SK-N-SH treated with all-trans-retinoic acid at 6 μM for 48 hours (cell line): ENCODE measurements around the gene NXN.

Source experiments
- ATAC-seq: fragments of 200-7000 bp; cut with Tn5 transposase; 3 replicates; pipeline ENCODE4 v1.9.1; 2020; ENCODE audit warnings: mild to moderate bottlenecking, moderate library complexity
- ARNTL ChIP-seq: fragments of 450-650 bp; formaldehyde crosslinking; IDR thresholded peaks from 2 replicates; pipeline ENCODE4 v1.5.0; 2020; ENCODE audit warnings: low read depth, mild to moderate bottlenecking, moderate library complexity, borderline replicate concordance
- BACH2 ChIP-seq: fragments of 250-450 bp; sonication (Bioruptor Pico); IDR thresholded peaks from 2 replicates; pipeline ENCODE4 v1.9.0; 2021; ENCODE audit warnings: mild to moderate bottlenecking, borderline replicate concordance
- CSDC2 ChIP-seq: fragments of 250-450 bp; sonication (Bioruptor Pico); IDR thresholded peaks from 2 replicates; pipeline ENCODE4 v1.5.0; 2020; ENCODE audit warnings: mild to moderate bottlenecking, moderate library complexity
- ESRRG ChIP-seq: fragments of 250-450 bp; sonication (Bioruptor Pico); IDR thresholded peaks from 2 replicates; pipeline ENCODE4 v1.6.1; 2021; ENCODE audit warnings: mild to moderate bottlenecking
- GLIS3 ChIP-seq: fragments of 250-450 bp; sonication (Bioruptor Pico); IDR thresholded peaks from 2 replicates; pipeline ENCODE4 v1.5.0; 2020; ENCODE audit warnings: mild to moderate bottlenecking, moderate library complexity
- ISL1 ChIP-seq: fragments of 250-450 bp; sonication (Bioruptor Pico); IDR thresholded peaks from 2 replicates; pipeline ENCODE4 v2.1.2; 2022; ENCODE audit warnings: mild to moderate bottlenecking, moderate library complexity
- OSR1 ChIP-seq: fragments of 250-450 bp; sonication (Bioruptor Pico); IDR thresholded peaks from 2 replicates; pipeline ENCODE4 v1.8.0; 2022; ENCODE audit warnings: moderate library complexity, mild to moderate bottlenecking, inconsistent platforms
- RARB ChIP-seq: fragments of 250-450 bp; sonication (Bioruptor Pico); IDR thresholded peaks from 2 replicates; pipeline ENCODE4 v1.8.0; 2021; ENCODE audit warnings: mild to moderate bottlenecking, moderate library complexity
- SNAI2 ChIP-seq: fragments of 250-450 bp; sonication (Bioruptor Pico); IDR thresholded peaks from 2 replicates; pipeline ENCODE4 v1.5.0; 2020; ENCODE audit warnings: mild to moderate bottlenecking, moderate library complexity
- TOX ChIP-seq: fragments of 250-450 bp; sonication (Bioruptor Pico); IDR thresholded peaks from 2 replicates; pipeline ENCODE4 v1.8.0; 2021; ENCODE audit warnings: mild to moderate bottlenecking, moderate library complexity, borderline replicate concordance
- ZC3H10 ChIP-seq: fragments of 250-450 bp; sonication (Bioruptor Pico); IDR thresholded peaks from 2 replicates; pipeline ENCODE4 v1.5.1; 2021; ENCODE audit warnings: mild to moderate bottlenecking, moderate library complexity
- ZFP3 ChIP-seq: fragments of 250-450 bp; sonication (Bioruptor Pico); IDR thresholded peaks from 2 replicates; pipeline ENCODE4 v1.5.0; 2020; ENCODE audit warnings: mild to moderate bottlenecking, moderate library complexity
- ZFP30 ChIP-seq: fragments of 450-650 bp; formaldehyde crosslinking; IDR thresholded peaks from 2 replicates; pipeline ENCODE4 v1.5.0; 2022; ENCODE audit warnings: mild to moderate bottlenecking, moderate library complexity
- ZNF565 ChIP-seq: fragments of 450-650 bp; formaldehyde crosslinking; conservative IDR thresholded peaks from 2 replicates; pipeline ENCODE4 v1.5.0; 2020; ENCODE audit warnings: low read depth, mild to moderate bottlenecking, moderate library complexity
- ZNF70 ChIP-seq: fragments of 450-650 bp; formaldehyde crosslinking; IDR thresholded peaks from 2 replicates; pipeline ENCODE4 v1.5.0; 2020; ENCODE audit warnings: mild to moderate bottlenecking, moderate library complexity
- ZNF8 ChIP-seq: fragments of 450-650 bp; formaldehyde crosslinking; IDR thresholded peaks from 2 replicates; pipeline ENCODE4 v1.5.0; 2020; ENCODE audit warnings: mild to moderate bottlenecking, moderate library complexity
- TF ChIP-seq, protein P1 (sequence below): fragments of 250-450 bp; sonication (Bioruptor Pico); IDR thresholded peaks from 2 replicates; pipeline ENCODE4 v1.5.0; 2020; ENCODE audit warnings: mild to moderate bottlenecking, moderate library complexity
- TF ChIP-seq, protein P2 (sequence below): fragments of 250-450 bp; sonication (Bioruptor Pico); IDR thresholded peaks from 2 replicates; pipeline ENCODE4 v1.8.0; 2020; ENCODE audit warnings: mild to moderate bottlenecking, moderate library complexity, borderline replicate concordance
- TF ChIP-seq, protein P3 (sequence below): fragments of 250-450 bp; sonication (Bioruptor Pico); IDR thresholded peaks from 2 replicates; pipeline ENCODE4 v1.8.0; 2021; ENCODE audit warnings: low read depth, mild to moderate bottlenecking, moderate library complexity, borderline replicate concordance
- TF ChIP-seq, protein P4 (sequence below): fragments of 250-450 bp; sonication (Bioruptor Pico); IDR thresholded peaks from 2 replicates; pipeline ENCODE4 v1.5.1; 2020; ENCODE audit warnings: low read depth, mild to moderate bottlenecking, moderate library complexity

Gene NXN

GRCh38 chr17:887551-888209 is 91.9 kb downstream of the NXN start:
- TF ChIP-seq ZNF70 (CRISPR knock-in tag) (no peak), CSDC2 (CRISPR knock-in tag) (no peak), ISL1 (CRISPR knock-in tag) (no peak), ESRRG (CRISPR knock-in tag) (no peak), GLIS3 (CRISPR knock-in tag) (no peak), ARNTL (CRISPR knock-in tag) (no peak), ZNF8 (CRISPR knock-in tag) (no peak)
- TF ChIP-seq, protein P1, sequence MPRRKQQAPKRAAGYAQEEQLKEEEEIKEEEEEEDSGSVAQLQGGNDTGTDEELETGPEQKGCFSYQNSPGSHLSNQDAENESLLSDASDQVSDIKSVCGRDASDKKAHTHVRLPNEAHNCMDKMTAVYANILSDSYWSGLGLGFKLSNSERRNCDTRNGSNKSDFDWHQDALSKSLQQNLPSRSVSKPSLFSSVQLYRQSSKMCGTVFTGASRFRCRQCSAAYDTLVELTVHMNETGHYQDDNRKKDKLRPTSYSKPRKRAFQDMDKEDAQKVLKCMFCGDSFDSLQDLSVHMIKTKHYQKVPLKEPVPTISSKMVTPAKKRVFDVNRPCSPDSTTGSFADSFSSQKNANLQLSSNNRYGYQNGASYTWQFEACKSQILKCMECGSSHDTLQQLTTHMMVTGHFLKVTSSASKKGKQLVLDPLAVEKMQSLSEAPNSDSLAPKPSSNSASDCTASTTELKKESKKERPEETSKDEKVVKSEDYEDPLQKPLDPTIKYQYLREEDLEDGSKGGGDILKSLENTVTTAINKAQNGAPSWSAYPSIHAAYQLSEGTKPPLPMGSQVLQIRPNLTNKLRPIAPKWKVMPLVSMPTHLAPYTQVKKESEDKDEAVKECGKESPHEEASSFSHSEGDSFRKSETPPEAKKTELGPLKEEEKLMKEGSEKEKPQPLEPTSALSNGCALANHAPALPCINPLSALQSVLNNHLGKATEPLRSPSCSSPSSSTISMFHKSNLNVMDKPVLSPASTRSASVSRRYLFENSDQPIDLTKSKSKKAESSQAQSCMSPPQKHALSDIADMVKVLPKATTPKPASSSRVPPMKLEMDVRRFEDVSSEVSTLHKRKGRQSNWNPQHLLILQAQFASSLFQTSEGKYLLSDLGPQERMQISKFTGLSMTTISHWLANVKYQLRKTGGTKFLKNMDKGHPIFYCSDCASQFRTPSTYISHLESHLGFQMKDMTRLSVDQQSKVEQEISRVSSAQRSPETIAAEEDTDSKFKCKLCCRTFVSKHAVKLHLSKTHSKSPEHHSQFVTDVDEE = no peak
- no peak for ATAC-seq

DNA sequence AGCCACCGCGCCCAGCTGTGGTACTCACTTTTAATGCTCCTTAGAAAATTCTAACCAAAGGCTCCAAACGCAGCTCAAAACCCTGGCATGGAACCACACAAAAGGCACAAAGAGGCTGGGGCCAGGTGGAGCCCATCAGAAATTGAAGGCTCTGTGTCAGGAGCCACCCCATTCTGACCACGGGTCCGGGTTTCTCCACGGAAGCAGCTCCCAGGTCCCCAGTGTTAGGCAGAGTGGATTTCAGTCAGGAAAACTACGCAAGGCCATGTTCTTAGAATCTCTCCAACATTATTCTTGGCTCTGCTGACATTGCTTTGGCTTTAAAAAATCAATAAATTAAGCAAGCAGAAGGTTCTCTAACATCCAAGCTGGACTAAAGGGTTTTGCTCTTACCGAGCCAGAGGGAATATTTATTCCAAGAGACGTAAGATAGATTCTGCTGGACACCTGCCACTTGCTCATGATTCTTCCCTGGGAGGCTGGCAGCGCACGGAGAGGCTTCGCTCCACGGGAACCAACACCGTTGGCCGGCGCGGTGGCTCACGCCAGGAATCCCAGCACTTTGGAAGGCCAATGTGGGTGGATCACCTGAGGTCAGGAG is 93.5 kb downstream of the NXN start:
- TF ChIP-seq, protein P2, sequence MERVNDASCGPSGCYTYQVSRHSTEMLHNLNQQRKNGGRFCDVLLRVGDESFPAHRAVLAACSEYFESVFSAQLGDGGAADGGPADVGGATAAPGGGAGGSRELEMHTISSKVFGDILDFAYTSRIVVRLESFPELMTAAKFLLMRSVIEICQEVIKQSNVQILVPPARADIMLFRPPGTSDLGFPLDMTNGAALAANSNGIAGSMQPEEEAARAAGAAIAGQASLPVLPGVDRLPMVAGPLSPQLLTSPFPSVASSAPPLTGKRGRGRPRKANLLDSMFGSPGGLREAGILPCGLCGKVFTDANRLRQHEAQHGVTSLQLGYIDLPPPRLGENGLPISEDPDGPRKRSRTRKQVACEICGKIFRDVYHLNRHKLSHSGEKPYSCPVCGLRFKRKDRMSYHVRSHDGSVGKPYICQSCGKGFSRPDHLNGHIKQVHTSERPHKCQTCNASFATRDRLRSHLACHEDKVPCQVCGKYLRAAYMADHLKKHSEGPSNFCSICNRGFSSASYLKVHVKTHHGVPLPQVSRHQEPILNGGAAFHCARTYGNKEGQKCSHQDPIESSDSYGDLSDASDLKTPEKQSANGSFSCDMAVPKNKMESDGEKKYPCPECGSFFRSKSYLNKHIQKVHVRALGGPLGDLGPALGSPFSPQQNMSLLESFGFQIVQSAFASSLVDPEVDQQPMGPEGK = no peak
- TF ChIP-seq TOX (CRISPR knock-in tag) (no peak), RARB (CRISPR knock-in tag) (no peak), GLIS3 (CRISPR knock-in tag) (no peak), OSR1 (CRISPR knock-in tag) (no peak), ISL1 (CRISPR knock-in tag) (no peak), ZC3H10 (CRISPR knock-in tag) (no peak), ARNTL (CRISPR knock-in tag) (no peak), SNAI2 (no peak), BACH2 (CRISPR knock-in tag) (no peak), ZFP3 (CRISPR knock-in tag) (no peak)
- TF ChIP-seq, protein P3, sequence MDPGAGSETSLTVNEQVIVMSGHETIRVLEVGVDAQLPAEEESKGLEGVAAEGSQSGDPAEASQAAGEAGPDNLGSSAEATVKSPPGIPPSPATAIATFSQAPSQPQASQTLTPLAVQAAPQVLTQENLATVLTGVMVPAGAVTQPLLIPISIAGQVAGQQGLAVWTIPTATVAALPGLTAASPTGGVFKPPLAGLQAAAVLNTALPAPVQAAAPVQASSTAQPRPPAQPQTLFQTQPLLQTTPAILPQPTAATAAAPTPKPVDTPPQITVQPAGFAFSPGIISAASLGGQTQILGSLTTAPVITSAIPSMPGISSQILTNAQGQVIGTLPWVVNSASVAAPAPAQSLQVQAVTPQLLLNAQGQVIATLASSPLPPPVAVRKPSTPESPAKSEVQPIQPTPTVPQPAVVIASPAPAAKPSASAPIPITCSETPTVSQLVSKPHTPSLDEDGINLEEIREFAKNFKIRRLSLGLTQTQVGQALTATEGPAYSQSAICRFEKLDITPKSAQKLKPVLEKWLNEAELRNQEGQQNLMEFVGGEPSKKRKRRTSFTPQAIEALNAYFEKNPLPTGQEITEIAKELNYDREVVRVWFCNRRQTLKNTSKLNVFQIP (CRISPR knock-in tag) = no peak
- ATAC-seq = no peak

- TF ChIP-seq ZFP3 (CRISPR knock-in tag) (no peak), TOX (CRISPR knock-in tag) (no peak), ZNF565 (CRISPR knock-in tag) (no peak), ZFP30 (no peak), ISL1 (CRISPR knock-in tag) (no peak), ZC3H10 (CRISPR knock-in tag) (no peak)
- TF ChIP-seq, protein P4, sequence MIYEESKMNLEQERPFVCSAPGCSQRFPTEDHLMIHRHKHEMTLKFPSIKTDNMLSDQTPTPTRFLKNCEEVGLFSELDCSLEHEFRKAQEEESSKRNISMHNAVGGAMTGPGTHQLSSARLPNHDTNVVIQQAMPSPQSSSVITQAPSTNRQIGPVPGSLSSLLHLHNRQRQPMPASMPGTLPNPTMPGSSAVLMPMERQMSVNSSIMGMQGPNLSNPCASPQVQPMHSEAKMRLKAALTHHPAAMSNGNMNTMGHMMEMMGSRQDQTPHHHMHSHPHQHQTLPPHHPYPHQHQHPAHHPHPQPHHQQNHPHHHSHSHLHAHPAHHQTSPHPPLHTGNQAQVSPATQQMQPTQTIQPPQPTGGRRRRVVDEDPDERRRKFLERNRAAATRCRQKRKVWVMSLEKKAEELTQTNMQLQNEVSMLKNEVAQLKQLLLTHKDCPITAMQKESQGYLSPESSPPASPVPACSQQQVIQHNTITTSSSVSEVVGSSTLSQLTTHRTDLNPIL (CRISPR knock-in tag) = no peak
- TF ChIP-seq, protein P3 (CRISPR knock-in tag) = no peak
- no peak; the same call in 1 of the 3 replicates for ATAC-seq
These were observed 96.0 kb downstream of the NXN start for GRCh38 chr17:883586-883962.
